Suprapubic skin (tissue), 4 donors: ENCODE results near the gene CACYBP. TPM values are rescaled to one million over a fixed set of nuclear protein-coding genes. Genes with fewer than 3 reads are reported as not detected.

ENCODE experiments used
- DNase-seq, 2 donors: peaks; one replicate each; pipeline ENCODE4 v3.0.0-alpha.2; 2019; ENCODE audit warnings: low spot score in 2 of 2
- H3K27ac ChIP-seq: fragments of 200-600 bp; sonication (generic); one replicate; pipeline ENCODE4 v1.5.1; 2019
- H3K27me3 ChIP-seq: fragments of 200-600 bp; sonication (generic); one replicate; pipeline ENCODE4 v1.5.1; 2019
- H3K36me3 ChIP-seq: fragments of 200-600 bp; sonication (generic); one replicate; pipeline ENCODE4 v1.5.1; 2019
- H3K4me1 ChIP-seq: fragments of 200-600 bp; sonication (generic); one replicate; pipeline ENCODE4 v1.5.1; 2019
- H3K4me3 ChIP-seq: fragments of 200-600 bp; sonication (generic); one replicate; pipeline ENCODE4 v1.5.1; 2019; ENCODE audit warnings: mild to moderate bottlenecking
- H3K9me3 ChIP-seq: fragments of 200-600 bp; sonication (generic); one replicate; pipeline ENCODE4 v1.5.1; 2019
- EP300 ChIP-seq: sonication (generic); formaldehyde crosslinking; IDR thresholded peaks from one replicate; pipeline ENCODE4 v1.6.1; 2017; ENCODE audit warnings: antibody characterized with exemption
- POLR2A ChIP-seq, 2 donors: fragments of 450-650 bp; IDR thresholded peaks; one replicate each; pipeline ENCODE4 v1.6.1; 2017; ENCODE audit warnings: antibody characterized with exemption in 2 of 2, mild to moderate bottlenecking in 2 of 2, moderate library complexity in 2 of 2
- POLR2AphosphoS5 ChIP-seq, 3 donors: sonication (generic); formaldehyde crosslinking; IDR thresholded peaks; one replicate each; pipeline ENCODE4 v1.6.1; 2017; ENCODE audit warnings: antibody characterized with exemption in 3 of 3
- WGBS: methylation state at CpG from one replicate; pipeline ENCODE4 v1.1.5; 2018; 5-methylcytosine and 5-hydroxymethylcytosine counted together
- total RNA-seq, 4 donors: library from RNA; depleted of rRNA; stranded (reverse); fragments of >200 nt; gene quantifications; one replicate each; pipeline ENCODE4 v1.1.0, GENCODE V29; 2016
- TF ChIP-seq, protein P1 (sequence below), 2 donors: fragments of 200-600 bp in 1 of 2; fragments of 450-650 bp in 1 of 2; sonication (generic) in 1 of 2; IDR thresholded peaks; one replicate each; pipeline ENCODE4 v1.5.1; 2016 to 2019; ENCODE audit warnings: antibody characterized with exemption in 2 of 2, mild to moderate bottlenecking in 1 of 2, moderate library complexity in 1 of 2

Gene CACYBP
- total RNA-seq, 4 donors from 2014 or later: 41.8 to 66.7 (median 64.5) TPM

DNA sequence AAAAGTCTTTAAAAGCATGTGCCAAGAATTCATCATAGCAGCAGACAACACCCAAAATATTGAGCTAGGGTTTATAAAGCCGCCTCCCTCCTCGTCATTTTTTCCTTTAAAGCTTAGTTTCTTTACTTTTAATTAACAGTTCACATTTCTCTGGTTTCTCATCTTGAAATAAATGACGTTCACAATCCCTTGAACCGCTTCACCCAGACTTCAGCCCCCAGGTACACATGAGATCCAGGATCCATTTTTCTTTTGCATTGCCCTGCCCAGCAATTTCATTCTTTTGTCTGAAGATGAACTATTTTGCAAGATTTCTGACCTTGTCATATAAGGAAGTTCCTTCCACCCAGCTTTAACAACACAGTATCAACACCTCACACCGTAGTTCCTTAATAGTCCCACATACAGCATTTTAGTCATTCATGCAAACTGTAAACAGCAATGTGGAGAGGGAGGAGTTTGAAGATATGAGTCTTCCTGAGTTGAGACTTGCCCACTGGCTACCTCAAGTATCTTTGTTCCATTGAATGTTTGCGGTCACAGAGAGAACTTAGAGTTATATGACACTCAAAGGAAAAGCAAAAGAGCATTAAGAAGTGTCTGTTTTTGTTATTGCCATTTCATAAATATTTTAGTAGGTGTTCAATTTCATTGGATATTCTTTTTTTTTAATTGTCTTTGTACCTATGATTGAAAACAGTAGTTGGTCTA lies 35.3 kb upstream of the CACYBP start:
- peak overlapping the region; percentile 35 for H3K4me3 ChIP-seq
- H3K27me3 ChIP-seq: no peaks in the 10 kb centered on the region
- no peak for TF ChIP-seq POLR2AphosphoS5 (IDR thresholded peaks at IDR 0.05)
- TF ChIP-seq POLR2A (IDR thresholded peaks at IDR 0.05): no peak
- TF ChIP-seq, protein P1, sequence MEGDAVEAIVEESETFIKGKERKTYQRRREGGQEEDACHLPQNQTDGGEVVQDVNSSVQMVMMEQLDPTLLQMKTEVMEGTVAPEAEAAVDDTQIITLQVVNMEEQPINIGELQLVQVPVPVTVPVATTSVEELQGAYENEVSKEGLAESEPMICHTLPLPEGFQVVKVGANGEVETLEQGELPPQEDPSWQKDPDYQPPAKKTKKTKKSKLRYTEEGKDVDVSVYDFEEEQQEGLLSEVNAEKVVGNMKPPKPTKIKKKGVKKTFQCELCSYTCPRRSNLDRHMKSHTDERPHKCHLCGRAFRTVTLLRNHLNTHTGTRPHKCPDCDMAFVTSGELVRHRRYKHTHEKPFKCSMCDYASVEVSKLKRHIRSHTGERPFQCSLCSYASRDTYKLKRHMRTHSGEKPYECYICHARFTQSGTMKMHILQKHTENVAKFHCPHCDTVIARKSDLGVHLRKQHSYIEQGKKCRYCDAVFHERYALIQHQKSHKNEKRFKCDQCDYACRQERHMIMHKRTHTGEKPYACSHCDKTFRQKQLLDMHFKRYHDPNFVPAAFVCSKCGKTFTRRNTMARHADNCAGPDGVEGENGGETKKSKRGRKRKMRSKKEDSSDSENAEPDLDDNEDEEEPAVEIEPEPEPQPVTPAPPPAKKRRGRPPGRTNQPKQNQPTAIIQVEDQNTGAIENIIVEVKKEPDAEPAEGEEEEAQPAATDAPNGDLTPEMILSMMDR (IDR thresholded peaks at IDR 0.05): no peak
- no peak for TF ChIP-seq EP300
- 17% methylated on average over 6 of the region's 6 CpGs for WGBS
- H3K9me3 ChIP-seq: no peaks in the 10 kb centered on the region
- peak overlapping the region; percentile 91 for H3K27ac ChIP-seq
- DNase-seq: no peak
- H3K36me3 ChIP-seq: no peaks in the 10 kb centered on the region
- H3K4me1 ChIP-seq: peaks cover 56% of the 10 kb centered on the region

DNA sequence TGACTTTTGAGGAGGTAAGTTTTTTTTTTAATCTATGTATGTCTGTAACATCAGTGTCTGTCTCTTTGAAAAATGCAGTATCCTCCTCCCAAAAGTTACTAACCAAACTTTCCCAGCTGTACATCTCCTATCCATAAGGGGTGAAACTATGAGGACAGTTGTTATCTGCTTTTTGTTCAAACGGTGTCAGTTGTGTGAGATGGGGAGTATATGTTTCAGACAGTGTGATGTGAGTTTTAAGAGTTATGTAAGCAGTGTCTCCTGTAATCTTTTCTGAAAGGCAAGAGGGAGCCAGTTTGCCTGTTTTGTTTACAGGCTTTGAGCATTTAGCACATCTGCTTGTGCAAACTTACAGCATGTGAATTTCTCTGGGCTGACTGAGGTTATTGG lies 34.8 kb upstream of the CACYBP start:
- H3K9me3 ChIP-seq: no peaks in the 10 kb centered on the region
- H3K4me3 ChIP-seq: peak overlapping the region; percentile 35
- DNase-seq: no peak
- WGBS: 19% methylated on average over 1 of the region's 1 CpG
- TF ChIP-seq POLR2AphosphoS5 (IDR thresholded peaks at IDR 0.05) (no peak), POLR2A (IDR thresholded peaks at IDR 0.05) (no peak), EP300 (no peak)
- TF ChIP-seq, protein P1 (IDR thresholded peaks at IDR 0.05): no peak
- H3K36me3 ChIP-seq: no peaks in the 10 kb centered on the region
- H3K4me1 ChIP-seq: peaks cover 59% of the 10 kb centered on the region
- no peaks in the 10 kb centered on the region for H3K27me3 ChIP-seq
- peak overlapping the region; percentile 91 for H3K27ac ChIP-seq

DNA sequence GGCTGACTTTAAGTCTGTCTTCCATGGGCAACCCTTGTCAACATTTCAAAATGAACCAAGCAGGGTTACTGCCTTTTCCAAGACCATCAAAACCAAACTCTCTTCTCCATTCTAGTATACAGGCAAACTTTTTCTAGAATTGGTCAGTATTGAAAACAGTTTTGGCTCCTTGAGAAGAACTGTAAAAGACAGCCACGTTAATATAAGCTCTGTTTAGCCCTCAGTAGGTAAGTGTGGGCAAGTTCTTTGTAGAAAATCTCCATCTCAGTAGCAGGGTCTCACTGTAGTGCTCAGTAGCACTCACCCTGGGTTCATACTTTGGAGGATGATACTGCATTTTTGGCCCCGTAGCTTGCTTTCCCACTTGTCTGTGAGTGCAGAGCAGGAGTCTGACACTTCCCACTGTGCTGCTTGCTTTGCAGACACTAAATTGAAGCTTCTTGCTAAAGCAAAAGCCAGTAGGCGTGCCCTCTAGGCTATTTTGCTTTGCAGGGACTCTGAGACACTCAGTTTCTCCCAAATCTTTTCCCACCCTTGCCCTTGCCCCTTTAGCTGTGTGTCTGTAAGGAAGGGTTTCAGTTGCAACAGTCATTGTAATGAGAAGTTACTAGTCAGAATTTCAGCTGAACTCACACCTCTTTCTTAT lies 34.3 kb upstream of the CACYBP start:
- no peak for TF ChIP-seq POLR2A (IDR thresholded peaks at IDR 0.05)
- no peak for TF ChIP-seq EP300
- TF ChIP-seq, protein P1 (IDR thresholded peaks at IDR 0.05): no peak
- no peak for TF ChIP-seq POLR2AphosphoS5 (IDR thresholded peaks at IDR 0.05)
- Histone ChIP-seq H3K27ac (peak overlapping the region; percentile 91), H3K9me3 (no peaks in the 10 kb centered on the region), H3K36me3 (no peaks in the 10 kb centered on the region), H3K4me1 (peaks cover 59% of the 10 kb centered on the region), H3K27me3 (no peaks in the 10 kb centered on the region), H3K4me3 (peak overlapping the region; percentile 35)
- 15% methylated on average over 3 of the region's 3 CpGs for WGBS
- no peak for DNase-seq

DNA sequence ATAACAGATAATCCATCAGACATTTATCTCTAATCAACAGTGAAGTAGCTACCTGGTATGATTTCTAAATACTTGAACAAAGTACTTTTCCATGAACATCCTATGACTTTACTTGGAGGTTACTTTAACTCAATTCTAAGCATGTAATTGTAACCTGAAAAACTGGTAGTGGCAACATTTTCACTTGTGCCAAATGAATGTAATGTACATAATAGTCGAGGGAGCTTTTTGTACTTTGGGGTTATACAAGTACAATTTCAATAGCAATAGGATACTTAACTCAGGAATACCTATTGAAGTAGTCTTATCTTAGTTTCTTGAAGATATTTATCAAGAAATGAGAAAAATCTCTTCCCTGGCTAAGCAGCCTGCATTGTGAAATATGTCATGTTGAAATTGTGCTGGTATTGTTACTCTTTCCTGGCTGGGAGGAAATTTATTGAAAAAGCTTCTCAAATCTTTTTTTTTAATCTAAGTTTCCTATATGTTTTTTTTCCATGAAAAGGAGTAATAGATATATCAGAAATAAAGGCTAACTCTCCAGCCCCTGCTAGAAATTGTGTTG lies 33.7 kb upstream of the CACYBP start:
- no peaks in the 10 kb centered on the region for H3K9me3 ChIP-seq
- DNase-seq: no peak
- H3K4me3 ChIP-seq: peak overlapping the region; percentile 35
- no peak for TF ChIP-seq EP300
- TF ChIP-seq, protein P1 (IDR thresholded peaks at IDR 0.05): no peak
- TF ChIP-seq POLR2AphosphoS5 (IDR thresholded peaks at IDR 0.05): no peak
- TF ChIP-seq POLR2A (IDR thresholded peaks at IDR 0.05): no peak
- H3K27ac ChIP-seq: peak overlapping the region; percentile 91
- no peaks in the 10 kb centered on the region for H3K27me3 ChIP-seq
- 41% methylated on average over 1 of the region's 1 CpG for WGBS
- H3K4me1 ChIP-seq: peaks cover 59% of the 10 kb centered on the region
- H3K36me3 ChIP-seq: no peaks in the 10 kb centered on the region
